IPS-18a (cell line): ENCODE results near the gene CEP89.
"Not testable (repeated sequence)": the region's sequence is repeated elsewhere in the genome, so short reads cannot be mapped to it uniquely, and the experiment has no call there.

Source experiments
- H3K27ac ChIP-seq: one replicate; pipeline ENCODE4 v1.5.1; 2013; ENCODE audit warnings: low read length
- H3K27me3 ChIP-seq: one replicate; pipeline ENCODE4 v1.6.1; 2013; ENCODE audit warnings: mild to moderate bottlenecking, low read length; ENCODE audit not compliant: control insufficient read depth, insufficient read depth
- H3K36me3 ChIP-seq: one replicate; pipeline ENCODE4 v1.6.1; 2013; ENCODE audit warnings: low read depth, low read length; ENCODE audit not compliant: control insufficient read depth
- H3K4me1 ChIP-seq: one replicate; pipeline ENCODE4 v1.6.1; 2013; ENCODE audit warnings: low read depth, low read length; ENCODE audit not compliant: control insufficient read depth
- H3K4me3 ChIP-seq: one replicate; pipeline ENCODE4 v1.5.1; 2013; ENCODE audit warnings: low read length
- H3K9ac ChIP-seq: one replicate; pipeline ENCODE4 v1.6.1; 2013; ENCODE audit warnings: mild to moderate bottlenecking, low read length, moderate library complexity
- H3K9me3 ChIP-seq: one replicate; pipeline ENCODE4 v1.6.1; 2013; ENCODE audit warnings: low read depth, low read length; ENCODE audit not compliant: control insufficient read depth

The CEP89 gene

GRCh38 chr19:32857584-32857983, 114.2 kb downstream of the CEP89 start:
- Histone ChIP-seq H3K36me3 (no peaks in the 10 kb centered on the region), H3K27me3 (no peaks in the 10 kb centered on the region), H3K27ac (no peak overlapping the region), H3K9ac (no peak overlapping the region), H3K9me3 (no peaks in the 10 kb centered on the region), H3K4me1 (no peaks in the 10 kb centered on the region), H3K4me3 (no peak overlapping the region)

DNA sequence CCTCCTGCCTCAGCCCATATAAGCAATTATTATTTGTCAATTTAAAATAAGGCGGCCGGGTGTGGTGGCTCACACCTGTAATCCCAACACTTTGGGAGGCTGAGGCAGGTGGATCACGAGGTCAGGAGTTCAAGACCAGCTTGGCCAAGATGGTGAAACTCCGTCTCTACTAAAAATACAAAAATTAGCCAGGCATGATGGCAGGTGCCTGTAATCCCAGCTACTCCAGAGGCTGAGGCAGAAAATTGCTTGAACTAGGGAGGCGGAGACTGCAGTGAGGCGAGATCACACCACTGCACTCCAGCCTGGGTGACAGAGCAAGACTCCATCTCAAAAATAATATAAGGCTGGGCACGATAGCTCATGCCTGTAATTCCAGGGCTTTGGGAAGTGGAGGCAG, 114.9 kb downstream of the CEP89 start:
- H3K27me3 ChIP-seq, H3K9ac ChIP-seq, H3K9me3 ChIP-seq, H3K4me1 ChIP-seq, H3K36me3 ChIP-seq, H3K4me3 ChIP-seq, H3K27ac ChIP-seq: not testable (repeated sequence)

DNA sequence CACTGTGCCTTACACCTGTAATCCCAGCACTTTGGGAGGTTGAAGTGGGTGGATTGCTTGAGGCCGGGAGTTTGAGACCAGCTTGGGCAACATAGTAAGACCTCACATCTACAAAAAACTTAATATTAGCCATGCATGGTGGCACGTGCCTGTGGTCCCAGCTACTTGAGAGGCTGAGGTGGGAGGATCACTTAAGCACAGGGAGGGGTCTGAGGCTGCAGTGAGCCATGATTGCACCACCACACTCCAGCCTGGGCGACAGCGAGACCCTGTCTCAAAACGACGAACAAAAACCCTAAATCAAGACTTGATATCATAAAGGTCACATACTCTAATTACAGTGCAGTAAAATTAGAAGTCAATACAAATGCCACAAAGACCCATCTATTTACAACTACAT, 119.5 kb downstream of the CEP89 start:
- Histone ChIP-seq H3K36me3 (no peaks in the 10 kb centered on the region), H3K9ac (no peak overlapping the region), H3K9me3 (no peaks in the 10 kb centered on the region), H3K4me1 (no peaks in the 10 kb centered on the region), H3K27ac (no peak overlapping the region), H3K27me3 (no peaks in the 10 kb centered on the region), H3K4me3 (no peak overlapping the region)

DNA sequence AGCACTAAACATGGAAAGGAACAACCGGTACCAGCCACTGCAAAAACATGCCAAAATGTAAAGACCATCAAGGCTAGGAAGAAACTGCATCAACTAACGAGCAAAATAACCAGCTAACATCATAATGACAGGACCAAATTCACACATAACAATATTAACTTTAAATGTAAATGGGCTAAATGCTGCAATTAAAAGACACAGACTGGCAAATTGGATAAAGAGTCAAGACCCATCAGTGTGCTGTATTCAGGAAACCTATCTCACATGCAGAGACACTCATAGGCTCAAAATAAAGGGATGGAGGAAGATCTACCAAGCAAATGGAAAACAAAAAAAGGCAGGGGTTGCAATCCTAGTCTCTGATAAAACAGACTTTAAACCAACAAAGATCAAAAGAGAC, 123.7 kb downstream of the CEP89 start:
- H3K27me3 ChIP-seq, H3K4me3 ChIP-seq, H3K27ac ChIP-seq, H3K9me3 ChIP-seq, H3K9ac ChIP-seq, H3K4me1 ChIP-seq, H3K36me3 ChIP-seq: not testable (repeated sequence)

DNA sequence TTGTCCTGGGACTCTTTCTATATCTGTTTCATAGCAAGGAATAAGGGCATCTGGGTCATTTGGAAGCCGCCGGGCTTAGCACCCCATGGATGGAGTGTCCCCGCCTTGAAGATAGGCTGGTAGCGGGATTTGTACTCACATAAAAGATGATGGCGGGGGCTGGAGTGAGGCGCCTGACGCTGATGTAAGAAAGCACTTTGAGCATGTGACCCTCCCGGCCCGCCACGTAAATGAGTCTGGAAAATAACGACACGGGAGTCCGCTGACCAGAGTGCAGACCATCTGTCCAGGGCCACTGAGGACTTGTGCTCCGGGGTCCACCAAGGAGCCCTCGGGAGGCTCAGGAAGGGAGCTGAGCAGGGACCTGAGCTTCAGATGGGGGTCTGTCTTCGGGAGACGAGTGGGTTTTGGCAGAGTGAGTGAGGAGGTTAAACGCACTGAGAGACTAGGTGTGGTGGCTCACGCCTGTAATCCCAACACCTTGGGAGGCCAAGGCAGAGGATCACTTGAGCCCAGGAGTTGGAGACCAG, 128.0 kb downstream of the CEP89 start:
- H3K27ac ChIP-seq = no peak overlapping the region

GRCh38 chr19:32842061-32842460, 129.7 kb downstream of the CEP89 start:
- Histone ChIP-seq H3K9me3 (no peaks in the 10 kb centered on the region), H3K4me1 (no peaks in the 10 kb centered on the region), H3K4me3 (no peak overlapping the region), H3K36me3 (no peaks in the 10 kb centered on the region), H3K27me3 (no peaks in the 10 kb centered on the region), H3K9ac (no peak overlapping the region), H3K27ac (no peak overlapping the region)

More for the DNA sequence above, 128.0 kb downstream of the CEP89 start:
- Histone ChIP-seq H3K9ac (no peak overlapping the region), H3K4me1 (no peaks in the 10 kb centered on the region), H3K4me3 (no peak overlapping the region), H3K36me3 (no peaks in the 10 kb centered on the region), H3K9me3 (no peaks in the 10 kb centered on the region), H3K27me3 (no peaks in the 10 kb centered on the region)

GRCh38 chr19:32837531-32837930, 134.2 kb downstream of the CEP89 start:
- Histone ChIP-seq H3K4me1 (no peaks in the 10 kb centered on the region), H3K36me3 (no peaks in the 10 kb centered on the region), H3K9me3 (no peaks in the 10 kb centered on the region)

GRCh38 chr19:32833388-32833787, 138.4 kb downstream of the CEP89 start:
- H3K4me3 ChIP-seq, H3K27ac ChIP-seq, H3K9me3 ChIP-seq, H3K36me3 ChIP-seq, H3K27me3 ChIP-seq, H3K4me1 ChIP-seq, H3K9ac ChIP-seq: not testable (repeated sequence)

More at GRCh38 chr19:32837531-32837930, 134.2 kb downstream of the CEP89 start:
- Histone ChIP-seq H3K9ac (no peak overlapping the region), H3K27me3 (no peaks in the 10 kb centered on the region), H3K4me3 (no peak overlapping the region), H3K27ac (no peak overlapping the region)

GRCh38 chr19:32832825-32833224, 138.9 kb downstream of the CEP89 start:
- H3K9ac ChIP-seq, H3K36me3 ChIP-seq, H3K27me3 ChIP-seq, H3K4me3 ChIP-seq, H3K27ac ChIP-seq, H3K9me3 ChIP-seq: not testable (repeated sequence)
- H3K4me1 ChIP-seq = peaks cover 12% of the 10 kb centered on the region

DNA sequence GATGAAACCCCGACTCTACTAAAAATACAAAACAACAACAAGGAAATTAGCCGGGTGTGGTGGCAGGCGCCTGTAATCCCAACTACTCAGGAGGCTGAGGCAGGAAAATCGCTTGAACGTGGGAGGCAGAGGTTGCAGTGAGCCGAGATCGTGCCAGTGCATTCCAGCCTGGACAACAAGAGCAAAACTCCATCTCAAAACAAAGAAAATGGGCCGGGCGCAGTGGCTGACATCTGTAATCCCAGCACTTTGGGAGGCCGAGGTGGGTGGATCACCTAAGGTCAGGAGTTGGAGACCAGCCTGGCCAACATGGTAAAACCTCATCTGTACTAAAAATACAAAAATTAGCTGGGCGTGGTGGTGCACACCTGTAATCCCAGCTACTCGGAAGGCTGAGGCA, 139.7 kb downstream of the CEP89 start:
- H3K4me3 ChIP-seq, H3K9me3 ChIP-seq, H3K27me3 ChIP-seq, H3K9ac ChIP-seq, H3K36me3 ChIP-seq, H3K27ac ChIP-seq: not testable (repeated sequence)
- H3K4me1 ChIP-seq = peaks cover 14% of the 10 kb centered on the region

DNA sequence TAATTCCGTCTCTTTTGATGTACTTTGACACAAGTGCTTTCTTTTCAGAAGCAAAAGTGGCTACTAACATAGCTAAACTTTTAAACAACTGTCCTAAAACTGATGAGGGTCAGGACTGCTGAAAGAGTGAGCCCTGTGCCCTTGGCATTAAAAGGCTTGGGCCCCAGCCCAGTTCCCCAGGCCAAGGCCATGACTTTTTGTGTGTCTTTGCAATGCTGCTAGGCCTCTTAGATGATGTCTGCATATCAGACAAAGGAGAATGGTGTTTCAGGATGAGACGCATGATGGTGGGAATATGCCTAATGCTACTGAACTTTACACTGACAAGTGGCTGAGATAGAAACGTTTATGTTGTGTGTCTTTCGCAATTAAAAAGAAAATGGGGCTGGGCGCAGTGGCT, 140.1 kb downstream of the CEP89 start:
- Histone ChIP-seq H3K27me3 (no peaks in the 10 kb centered on the region), H3K36me3 (no peaks in the 10 kb centered on the region), H3K9ac (no peak overlapping the region), H3K4me3 (no peak overlapping the region), H3K27ac (no peak overlapping the region), H3K9me3 (no peaks in the 10 kb centered on the region), H3K4me1 (peaks cover 14% of the 10 kb centered on the region)

GRCh38 chr19:32830231-32831014, 141.3 kb downstream of the CEP89 start:
- Histone ChIP-seq H3K4me1 (peaks cover 14% of the 10 kb centered on the region), H3K27ac (no peak overlapping the region), H3K36me3 (no peaks in the 10 kb centered on the region), H3K9me3 (no peaks in the 10 kb centered on the region), H3K27me3 (no peaks in the 10 kb centered on the region), H3K9ac (no peak overlapping the region), H3K4me3 (no peak overlapping the region)
